NCI-H2171 treated with DMSO at 0.1 percent for 48 hours (cell line): ENCODE measurements around the gene CLDN16.

Source experiments
- DNase-seq: peaks from one replicate; lab custom pipeline; 2025; lab: John Stamatoyannopoulos, UW

The CLDN16 gene

GRCh38 chr3:190387578-190388213 lies at the start of gene CLDN16:
TSS of gene CLDN16 (plus strand) at chr3:190388163. CDS start at chr3:190388330, 167 bp downstream.
- no peak for DNase-seq

- no peak for DNase-seq
Observed at GRCh38 chr3:190338717-190339116, 49.2 kb upstream of the CLDN16 start.

DNA sequence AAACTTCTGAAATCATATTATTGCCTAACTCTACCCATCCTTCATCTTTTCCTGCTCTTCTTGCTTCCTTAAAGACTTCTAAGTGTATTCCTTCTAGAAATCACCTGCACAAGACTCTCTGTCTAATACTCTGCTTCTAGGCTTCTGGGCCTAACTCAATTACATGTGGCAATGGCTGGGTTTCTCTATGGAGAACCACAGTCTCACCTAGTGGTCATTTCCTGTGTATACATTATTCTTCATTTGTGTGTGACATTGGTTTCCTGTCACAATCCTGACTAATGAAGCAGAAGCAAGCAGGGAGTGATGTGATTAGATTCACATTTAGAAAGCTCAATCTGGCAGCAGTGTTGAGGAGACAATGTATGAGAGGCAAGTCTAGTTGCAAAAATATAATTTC lies 48.8 kb upstream of the CLDN16 start:
- no peak for DNase-seq

GRCh38 chr3:190340071-190340470 lies 47.9 kb upstream of the CLDN16 start:
- DNase-seq: no peak

- no peak for DNase-seq
Observed at GRCh38 chr3:190345027-190345821, 42.7 kb upstream of the CLDN16 start.

DNA sequence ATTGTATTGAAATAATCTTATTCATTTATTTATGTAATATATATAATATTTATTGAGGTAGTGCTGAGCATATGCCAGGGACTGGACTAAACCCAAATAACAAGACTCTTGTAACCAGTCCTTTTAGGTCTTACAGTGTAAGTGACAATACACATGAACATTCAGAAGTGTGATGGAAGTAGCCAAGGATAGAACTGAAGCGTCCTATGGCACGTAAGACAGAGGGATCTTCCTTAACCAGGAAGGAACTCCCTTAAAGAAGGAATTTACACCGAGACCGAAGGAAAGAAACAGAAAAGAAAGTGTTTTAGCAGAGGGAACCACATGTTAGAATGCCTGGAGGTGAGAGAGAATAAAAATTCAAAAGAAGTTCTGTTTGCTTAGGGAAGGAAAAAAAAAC lies 42.1 kb upstream of the CLDN16 start:
- DNase-seq: no peak

DNA sequence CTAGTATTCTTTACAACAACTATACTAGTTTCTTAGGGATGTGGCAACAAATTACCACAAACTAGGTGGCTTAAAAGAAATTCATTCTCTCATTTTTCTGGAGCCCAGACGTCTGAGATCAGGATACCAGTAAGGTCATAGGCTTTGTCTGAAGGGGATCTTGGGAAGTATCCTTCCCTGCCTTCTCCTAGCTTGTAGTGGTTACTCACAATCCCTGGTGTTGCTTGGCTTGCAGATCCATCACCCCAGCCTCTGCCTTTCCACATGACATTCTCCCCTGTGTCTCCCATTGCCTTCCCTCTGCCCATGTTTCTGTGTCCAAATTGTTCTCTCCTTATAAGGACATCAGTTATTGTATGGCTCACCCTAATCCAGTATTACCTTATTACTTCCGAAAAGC lies 41.4 kb upstream of the CLDN16 start:
- no peak for DNase-seq

DNA sequence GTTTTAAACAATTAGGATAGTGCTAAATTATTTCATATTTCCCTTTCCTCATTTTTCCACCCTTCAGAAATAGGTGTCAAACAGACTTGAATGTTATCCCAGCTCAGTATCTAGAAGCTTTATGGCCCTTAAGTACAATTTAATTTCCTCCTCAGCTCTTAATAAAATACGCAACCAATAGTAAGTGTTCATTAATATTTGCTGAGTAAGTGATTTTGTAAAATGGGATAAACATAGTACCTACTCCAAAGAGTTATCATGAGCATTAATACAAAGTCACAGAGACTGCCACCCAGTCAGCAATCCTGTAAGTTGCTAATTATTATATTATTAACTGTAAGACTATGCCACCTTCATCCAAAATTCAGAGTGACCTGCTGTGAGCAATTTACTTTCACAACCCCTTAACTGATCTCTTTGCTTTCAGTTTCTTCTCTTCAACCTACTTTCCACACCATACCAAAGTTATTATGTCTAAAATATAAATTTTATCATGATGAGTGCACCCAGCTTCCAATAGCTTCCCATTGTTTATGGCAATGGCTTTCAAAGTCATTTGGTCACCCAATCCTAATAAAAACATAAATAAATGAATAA lies 35.0 kb upstream of the CLDN16 start:
- DNase-seq: no peak

- DNase-seq: no peak
Observed at GRCh38 chr3:190356246-190356645, 31.7 kb upstream of the CLDN16 start.

DNA sequence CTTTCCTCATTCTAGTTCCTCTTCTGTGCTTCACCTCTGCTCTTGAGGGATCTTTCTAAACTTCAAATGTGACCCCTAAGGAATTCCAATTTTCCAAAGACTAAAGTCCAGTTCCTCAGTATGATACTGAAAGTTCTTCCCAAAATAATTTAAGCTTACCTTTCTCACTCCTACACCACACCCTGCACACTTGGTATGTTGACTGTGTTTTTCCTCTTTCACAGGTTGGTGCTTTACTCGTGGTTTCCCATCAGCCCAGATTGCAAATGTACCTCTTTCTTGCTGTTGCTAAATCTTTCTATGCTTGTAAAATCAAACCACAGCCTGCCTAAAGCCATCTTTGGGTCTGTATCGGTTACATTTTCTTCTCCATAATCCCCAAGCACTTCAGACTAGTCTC lies 30.5 kb upstream of the CLDN16 start:
- no peak for DNase-seq

DNA sequence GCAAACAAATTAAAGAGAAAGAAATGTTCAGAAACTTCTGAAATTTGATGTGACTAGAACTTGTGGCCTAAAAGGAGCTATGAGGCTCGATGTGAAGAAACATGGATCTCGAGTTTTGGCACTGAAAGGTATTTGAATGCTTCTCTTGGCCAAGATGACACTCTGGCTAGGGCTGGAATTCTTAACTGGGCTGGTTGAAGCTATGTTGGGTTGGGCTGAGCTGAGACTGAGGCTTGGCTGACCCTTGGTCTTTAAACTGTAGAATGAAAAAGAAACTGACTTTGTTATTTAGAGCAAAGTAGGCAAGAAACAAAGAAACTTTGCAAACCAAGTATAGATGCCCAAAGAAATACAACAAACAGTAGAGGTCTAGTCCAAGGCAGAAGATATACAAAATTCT lies 28.1 kb upstream of the CLDN16 start:
- no peak for DNase-seq

- no peak for DNase-seq
Observed at GRCh38 chr3:190360228-190360627, 27.7 kb upstream of the CLDN16 start.

DNA sequence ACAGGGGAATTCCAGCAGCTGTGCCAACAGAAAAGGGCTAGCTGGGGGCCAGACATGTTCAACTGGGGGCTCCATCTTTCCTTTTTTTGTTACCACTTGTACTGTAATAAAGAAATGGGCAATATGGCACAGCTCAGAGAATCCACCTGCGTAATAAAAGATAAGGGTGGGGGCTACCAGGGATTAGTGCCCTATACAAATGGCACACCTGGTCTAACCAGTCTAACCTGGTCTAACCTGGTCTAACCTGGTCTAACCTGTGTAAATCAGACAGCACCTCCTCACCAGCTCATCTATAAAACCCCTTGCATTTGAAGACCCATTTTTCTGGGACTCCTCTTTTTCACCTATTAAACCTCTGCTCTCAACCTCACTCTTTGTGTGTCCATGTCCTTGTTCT lies 26.2 kb upstream of the CLDN16 start:
- DNase-seq: no peak

GRCh38 chr3:190362258-190362657 lies 25.7 kb upstream of the CLDN16 start:
- no peak for DNase-seq

DNA sequence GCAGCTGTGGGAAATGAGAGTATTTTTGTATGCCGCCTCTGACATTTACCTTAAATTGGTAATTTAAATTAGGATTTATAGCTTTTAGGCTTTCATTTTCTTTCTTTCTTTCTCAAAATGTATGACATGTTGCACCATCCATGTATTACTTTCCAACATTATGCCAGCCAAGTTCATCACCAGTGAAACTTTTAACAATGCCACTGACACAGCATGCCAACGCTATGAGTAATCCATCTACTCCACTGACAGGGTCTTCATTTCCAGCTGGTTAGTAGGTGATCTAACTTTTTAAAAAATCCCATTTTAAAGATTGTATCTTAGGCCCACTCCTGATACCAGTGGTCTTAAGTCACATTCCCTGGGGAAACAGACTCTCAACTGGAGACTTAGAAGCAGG lies 21.8 kb upstream of the CLDN16 start:
- no peak for DNase-seq

- DNase-seq: no peak
Observed at GRCh38 chr3:190368881-190369280, 19.1 kb upstream of the CLDN16 start.

GRCh38 chr3:190369668-190370295 lies 18.2 kb upstream of the CLDN16 start:
- DNase-seq: no peak

DNA sequence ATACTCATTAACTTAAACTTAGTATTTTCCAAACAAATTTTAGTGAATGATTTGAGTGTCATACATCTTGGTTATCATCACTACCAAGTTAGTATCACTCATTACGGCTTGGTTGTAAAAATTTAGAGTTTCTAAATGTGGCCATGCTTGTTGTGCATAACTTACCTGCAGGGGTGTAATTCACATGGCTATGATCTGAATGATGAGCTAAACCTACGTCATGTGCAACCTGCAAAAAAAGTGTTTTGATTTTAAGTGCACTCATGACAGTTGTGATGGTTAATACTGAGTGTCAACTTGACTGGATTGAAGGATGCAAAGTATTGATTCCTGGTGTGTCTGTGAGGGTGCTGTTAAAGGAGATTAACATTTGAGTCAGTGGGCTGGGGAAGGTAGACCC lies 17.6 kb upstream of the CLDN16 start:
- DNase-seq: no peak

DNA sequence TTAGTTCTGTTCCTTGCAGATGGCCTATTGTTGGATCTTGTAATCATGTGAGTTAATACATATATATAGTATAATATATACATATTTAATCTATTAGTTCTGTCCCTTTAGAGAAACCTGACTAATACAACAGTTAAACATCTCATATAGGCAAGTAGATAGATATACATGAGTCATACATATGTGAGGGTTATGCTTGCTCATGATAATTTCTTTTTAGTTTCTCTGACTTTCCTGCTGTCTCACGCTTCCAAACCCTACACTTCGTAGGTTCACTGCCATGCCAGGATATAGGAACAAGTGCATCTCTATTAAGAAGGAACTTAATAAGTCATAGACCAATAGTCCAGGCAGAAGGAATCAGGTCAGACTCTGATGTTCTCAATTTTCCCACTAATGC lies 16.8 kb upstream of the CLDN16 start:
- no peak for DNase-seq

GRCh38 chr3:190375246-190375645 lies 12.7 kb upstream of the CLDN16 start:
- no peak for DNase-seq

DNA sequence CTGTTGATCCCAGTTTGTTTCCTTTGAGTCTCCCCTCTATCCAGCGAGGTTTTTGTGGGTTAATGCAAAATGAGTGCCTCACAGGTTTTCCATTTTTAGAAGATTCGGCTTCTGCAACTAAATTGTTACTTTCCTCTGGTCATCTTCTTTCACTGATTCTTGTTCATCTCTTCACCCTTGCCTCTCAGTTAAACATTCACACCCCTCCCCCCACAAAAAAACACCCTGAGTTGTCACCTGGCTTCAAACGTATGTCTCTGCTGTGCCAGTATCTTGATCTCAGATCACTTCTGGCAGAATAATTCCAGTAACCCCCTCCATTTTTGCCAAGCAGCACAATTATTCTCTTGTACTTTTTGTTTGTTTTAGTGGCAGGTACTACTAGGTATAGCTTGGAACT lies 12.3 kb upstream of the CLDN16 start:
- no peak for DNase-seq

GRCh38 chr3:190378240-190378891 lies 9.6 kb upstream of the CLDN16 start:
- no peak for DNase-seq
